H1 (cell line): ENCODE measurements around the gene MCF2L.

Experiments used
- BACH1 ChIP-seq: IDR thresholded peaks from 2 replicates; pipeline ENCODE4 v1.6.1; 2012; ENCODE audit warnings: low read length, improper control_type of control experiment
- CBX5 ChIP-seq: fragments of 300-800, 300-1000 bp; sonication (generic); IDR thresholded peaks from 2 replicates; pipeline ENCODE4 v1.7.1; 2016; ENCODE audit warnings: antibody characterized with exemption, low read length, low read depth
- CTCF ChIP-seq, 3 experiments: IDR thresholded peaks; 1 replicate in 2 of 3; 2 replicates in 1 of 3; pipeline versions ENCODE4 v1.5.1 to v1.6.1; 2011; ENCODE audit warnings: low read length in 3 of 3, mild to moderate bottlenecking in 3 of 3, inconsistent platforms in 2 of 3, low read depth in 1 of 3, moderate library complexity in 1 of 3; ENCODE audit not compliant: insufficient read depth in 1 of 3; ENCODE audit errors: control extremely low read depth in 1 of 3
- E2F6 ChIP-seq: IDR thresholded peaks from 2 replicates; pipeline ENCODE4 v1.6.1; 2012; ENCODE audit warnings: inconsistent platforms
- EZH2 ChIP-seq: fragments of 200-600 bp; sonication (generic); IDR thresholded peaks from 2 replicates; pipeline ENCODE4 v1.7.1; 2012; ENCODE audit warnings: low read depth, mild to moderate bottlenecking, moderate library complexity, low read length, inconsistent platforms; ENCODE audit not compliant: severe bottlenecking
- KDM5A ChIP-seq: fragments of 200-600 bp; IDR thresholded peaks from 2 replicates; pipeline ENCODE4 v1.7.1; 2012; ENCODE audit warnings: mild to moderate bottlenecking, low read length, inconsistent platforms, mixed read lengths
- POLR2A ChIP-seq, 2 experiments: IDR thresholded peaks; 1 replicate in 1 of 2; 2 replicates in 1 of 2; pipeline ENCODE4 v1.6.1; 2011; ENCODE audit warnings: low read depth in 2 of 2, low read length in 2 of 2, mild to moderate bottlenecking in 2 of 2; ENCODE audit errors: control extremely low read depth in 1 of 2
- POLR2AphosphoS5 ChIP-seq: IDR thresholded peaks from 2 replicates; pipeline ENCODE4 v1.6.1; 2011; ENCODE audit warnings: low read depth, low read length
- SAP30 ChIP-seq: fragments of 300-600 bp; sonication (generic); IDR thresholded peaks from 2 replicates; pipeline ENCODE4 v1.7.1; 2012; ENCODE audit warnings: low read length, moderate library complexity, mild to moderate bottlenecking, inconsistent platforms; ENCODE audit not compliant: insufficient read depth, insufficient replicate concordance
- USF2 ChIP-seq: IDR thresholded peaks from 2 replicates; pipeline ENCODE4 v1.6.1; 2011; ENCODE audit warnings: low read length, improper control_type of control experiment
- ZNF274 ChIP-seq: IDR thresholded peaks from 2 replicates; pipeline ENCODE4 v1.7.0; 2012; ENCODE audit warnings: low read length, borderline replicate concordance; ENCODE audit errors: extremely low read depth
- TF ChIP-seq, protein P1 (sequence below): IDR thresholded peaks from 2 replicates; pipeline ENCODE4 v1.6.1; 2011; ENCODE audit warnings: low read depth, mild to moderate bottlenecking, low read length; ENCODE audit not compliant: insufficient read depth

- no peak for TF ChIP-seq USF2
- no peak for TF ChIP-seq CTCF (IDR thresholded peaks at IDR 0.05; ENCODE audit: control extremely low read depth in 1 of 3, insufficient read depth in 1 of 3, low read depth in 1 of 3, low read length in 3 of 3)
- no peak for TF ChIP-seq POLR2AphosphoS5
- no peak for TF ChIP-seq E2F6
- TF ChIP-seq POLR2A (IDR thresholded peaks at IDR 0.05; ENCODE audit: control extremely low read depth in 1 of 2, low read depth in 2 of 2, low read length in 2 of 2) = no peak
- no peak for TF ChIP-seq SAP30
- no peak for TF ChIP-seq BACH1
- TF ChIP-seq, protein P1, sequence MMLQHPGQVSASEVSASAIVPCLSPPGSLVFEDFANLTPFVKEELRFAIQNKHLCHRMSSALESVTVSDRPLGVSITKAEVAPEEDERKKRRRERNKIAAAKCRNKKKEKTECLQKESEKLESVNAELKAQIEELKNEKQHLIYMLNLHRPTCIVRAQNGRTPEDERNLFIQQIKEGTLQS = no peak
- TF ChIP-seq EZH2 = no peak
- no peak for TF ChIP-seq ZNF274
- TF ChIP-seq CBX5 = no peak
- no peak for TF ChIP-seq KDM5A
Measured at GRCh38 chr13:113046128-113046882, 77.3 kb downstream of the MCF2L start.
